GM21723 (cell line): ENCODE data around the gene ZNF583.

ENCODE experiments used
- ATAC-seq: cut with Tn5 transposase; IDR thresholded peaks from one replicate; pipeline ENCODE4 v1.9.1; 2021; ENCODE audit warnings: mild to moderate bottlenecking, moderate library complexity; ENCODE audit not compliant: unreplicated experiment

The ZNF583 gene

DNA sequence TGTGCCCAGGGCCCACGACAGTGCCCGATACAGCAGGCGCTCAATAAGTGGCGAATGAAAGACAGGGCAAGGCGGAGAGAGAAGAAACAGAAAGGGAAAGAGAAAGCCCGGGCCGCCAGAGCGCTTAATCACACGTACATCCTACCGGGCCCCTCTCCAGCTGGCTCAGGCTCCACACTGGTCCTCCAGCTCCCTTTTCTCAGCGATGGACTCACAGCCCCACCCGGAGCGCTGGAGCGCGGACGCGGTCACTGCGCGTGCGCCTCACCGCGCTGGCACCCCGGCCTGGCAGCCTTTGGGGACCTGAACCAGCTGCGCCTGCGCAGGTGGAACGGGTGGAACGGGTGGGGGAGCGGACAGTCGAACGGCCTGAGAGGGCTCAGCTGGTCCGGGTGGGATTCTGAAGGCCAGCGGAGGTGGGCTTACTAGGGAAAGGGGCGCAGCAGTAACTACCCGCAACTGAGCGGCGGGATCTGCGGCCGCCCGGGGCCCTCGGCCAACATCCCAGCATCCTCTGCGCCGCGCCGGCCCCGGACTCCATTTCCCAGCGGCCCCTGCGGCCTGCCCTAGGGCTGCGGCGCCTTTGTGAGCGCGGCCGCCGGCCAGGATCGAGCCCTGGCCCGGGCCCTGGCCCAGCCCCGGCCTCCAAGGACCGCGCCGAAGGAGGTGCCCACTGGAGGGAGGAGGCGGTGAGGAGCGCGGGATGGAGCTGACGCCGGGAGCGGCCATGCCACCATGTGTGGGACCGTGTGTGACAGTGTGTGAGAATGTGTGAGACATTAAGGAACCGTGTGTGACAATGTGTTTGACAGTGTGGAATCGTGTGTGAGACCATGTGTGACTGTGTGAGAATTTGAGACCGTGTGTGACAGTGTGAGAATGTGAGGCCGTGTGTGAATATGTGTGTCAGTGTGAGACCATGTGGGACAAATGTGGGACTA is at the start of gene ZNF583:
TSS of gene ZNF583 (plus strand) at position 569 of the 941 bp plus-strand sequence. CDS start 2,783 bp downstream, outside the sequence.
- ATAC-seq, result peak; percentile 85

DNA sequence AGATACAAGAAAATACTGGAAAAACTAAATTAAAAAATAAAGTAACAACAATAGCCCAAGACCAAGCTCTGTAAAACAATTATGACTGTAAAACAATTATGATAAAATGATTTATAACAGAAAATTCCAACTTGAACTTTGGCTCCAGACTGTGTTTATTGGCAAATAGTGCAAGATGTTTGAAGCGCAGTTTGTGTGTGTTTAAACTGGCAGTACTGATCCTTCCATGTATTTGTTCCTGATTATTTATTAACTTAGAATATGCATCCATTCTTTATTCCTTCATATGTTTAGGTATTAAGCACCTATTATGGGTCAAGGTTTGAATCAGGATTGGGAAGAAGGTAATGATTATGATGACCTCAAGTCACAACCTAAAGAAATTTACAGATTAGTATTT is 48.6 kb upstream of the ZNF583 start:
- ATAC-seq, result no peak

DNA sequence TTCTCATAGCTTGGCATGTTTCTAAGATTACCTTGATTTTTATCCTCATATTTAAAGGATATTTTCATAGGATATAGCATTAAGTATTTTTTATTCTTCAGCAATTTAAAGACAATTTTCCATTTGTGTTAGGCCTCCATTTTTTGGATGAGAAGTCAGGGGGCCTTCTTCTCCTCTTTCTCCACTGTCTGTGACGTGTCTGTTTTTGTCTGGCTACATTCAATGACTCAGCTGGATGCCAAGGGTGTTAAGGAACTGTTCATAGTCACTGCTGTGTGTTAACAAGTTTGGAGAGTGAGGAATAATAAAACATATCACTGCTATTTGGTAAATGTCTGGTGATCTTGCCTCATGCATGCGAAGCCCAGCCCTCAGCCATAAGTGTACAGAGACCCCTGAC is 47.2 kb upstream of the ZNF583 start:
- ATAC-seq, result no peak

DNA sequence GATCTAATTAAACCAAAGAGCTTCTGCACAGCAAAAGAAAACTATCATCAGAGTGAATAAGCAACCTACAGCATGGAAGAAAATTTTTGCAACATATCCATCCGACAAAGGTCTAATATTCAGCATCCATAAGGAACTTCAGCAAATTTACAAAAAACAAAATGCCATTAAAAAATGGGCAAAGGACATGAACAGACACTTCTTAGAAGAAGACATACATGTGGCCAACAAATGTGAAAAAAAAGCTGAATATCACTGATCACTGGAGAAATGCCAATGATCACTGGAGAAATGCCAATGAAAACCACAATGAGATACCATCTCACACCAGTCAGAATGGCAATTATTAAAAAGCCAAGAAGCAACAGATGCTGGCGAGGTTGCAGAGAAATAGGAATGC is 43.3 kb upstream of the ZNF583 start:
- no peak for ATAC-seq

DNA sequence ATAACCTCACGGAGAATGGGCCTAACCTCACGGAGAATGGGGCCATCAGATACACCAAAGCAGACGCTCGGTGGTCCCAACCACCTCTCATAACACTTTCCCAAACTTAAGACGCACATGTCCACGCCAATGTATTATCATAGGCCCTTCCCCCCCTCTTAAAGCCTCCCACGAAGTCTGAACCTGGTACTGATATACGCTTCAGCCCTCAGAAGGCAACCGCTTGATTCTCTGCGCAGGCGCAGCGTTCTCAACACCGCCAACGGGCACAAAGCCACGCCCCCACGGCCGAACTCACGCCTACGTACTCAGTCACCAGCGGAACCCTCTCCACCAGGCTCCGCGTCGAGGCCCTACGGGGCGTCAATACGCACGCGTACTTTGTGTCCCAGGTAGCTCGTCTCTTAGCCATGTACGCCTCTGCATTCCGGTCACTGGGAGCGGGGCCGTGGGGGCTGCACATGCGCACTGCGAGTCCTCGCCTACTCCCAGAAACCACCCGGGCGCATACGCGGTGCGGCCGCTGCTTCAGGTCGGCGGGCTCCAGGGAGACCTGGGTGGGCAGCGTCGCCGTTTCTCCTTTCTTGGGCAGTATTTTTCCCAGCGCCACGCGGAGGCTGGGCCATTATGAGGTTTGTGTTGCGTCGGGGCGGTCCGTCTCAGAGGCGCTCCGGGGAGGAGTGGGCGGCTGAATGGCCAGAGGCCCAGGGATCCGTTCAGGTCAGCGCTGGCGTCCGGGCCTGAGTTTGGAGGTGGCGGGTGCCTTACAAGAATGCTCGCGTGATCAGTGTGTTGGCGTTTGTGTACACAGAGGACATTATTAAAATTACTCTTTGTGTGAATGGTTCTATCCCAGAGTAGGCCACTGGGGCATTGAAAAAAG is 36.1 kb upstream of the ZNF583 start:
- ATAC-seq, result no peak

DNA sequence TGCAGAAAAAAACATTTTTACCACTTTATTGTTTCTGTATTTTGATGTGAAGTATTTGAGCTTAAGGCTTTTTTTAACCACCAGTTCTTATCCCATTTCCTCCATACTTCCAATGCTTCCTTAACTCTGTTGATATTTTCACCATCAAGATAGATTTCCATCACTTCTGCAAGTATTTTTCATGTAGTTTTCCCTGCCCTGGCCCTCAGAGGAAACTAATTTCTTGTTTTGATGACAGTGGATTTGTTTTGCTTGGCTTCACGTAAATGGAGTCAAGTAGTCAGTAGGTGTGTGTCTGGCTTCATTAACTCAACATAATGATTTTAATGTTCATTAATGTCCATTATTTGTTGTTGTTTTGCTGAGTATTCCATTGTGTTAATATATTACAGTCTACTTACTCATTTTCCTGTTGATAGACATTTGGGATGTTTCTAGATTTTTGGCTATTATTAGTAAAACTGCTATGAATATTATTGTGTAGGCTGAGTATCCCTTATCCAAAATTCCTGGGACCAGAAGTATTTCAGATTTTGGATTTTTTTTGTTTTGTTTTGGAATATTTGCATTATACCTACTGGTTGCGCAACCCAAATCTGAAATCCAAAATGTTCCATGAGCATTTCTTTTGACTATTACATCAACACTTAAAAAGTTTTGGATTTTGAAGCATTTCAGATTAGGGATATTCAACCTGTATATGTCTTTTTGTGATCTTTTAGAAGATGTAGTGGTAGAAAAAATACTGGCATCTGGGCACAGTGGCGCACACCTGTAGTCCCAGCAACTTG is 34.1 kb upstream of the ZNF583 start:
- ATAC-seq, result no peak

DNA sequence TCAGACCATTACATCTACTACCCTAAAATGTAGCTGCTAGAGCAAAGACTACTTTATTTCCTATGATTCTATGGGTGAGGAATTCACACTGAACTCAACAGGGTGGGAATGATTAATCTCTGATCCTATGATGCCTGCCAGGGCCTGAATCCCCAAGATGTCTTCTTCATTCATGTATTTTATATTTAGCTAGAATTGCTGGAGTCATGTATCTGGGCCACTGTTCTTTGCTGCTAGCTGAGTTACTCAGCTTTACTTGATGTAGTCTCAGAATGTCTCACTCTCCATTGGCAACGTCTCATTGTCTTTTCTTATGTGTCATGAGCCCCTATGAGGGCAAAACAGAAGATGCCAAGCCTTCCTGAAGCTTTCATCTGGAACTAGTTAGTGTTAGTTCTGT is 31.9 kb upstream of the ZNF583 start:
- ATAC-seq, result no peak

DNA sequence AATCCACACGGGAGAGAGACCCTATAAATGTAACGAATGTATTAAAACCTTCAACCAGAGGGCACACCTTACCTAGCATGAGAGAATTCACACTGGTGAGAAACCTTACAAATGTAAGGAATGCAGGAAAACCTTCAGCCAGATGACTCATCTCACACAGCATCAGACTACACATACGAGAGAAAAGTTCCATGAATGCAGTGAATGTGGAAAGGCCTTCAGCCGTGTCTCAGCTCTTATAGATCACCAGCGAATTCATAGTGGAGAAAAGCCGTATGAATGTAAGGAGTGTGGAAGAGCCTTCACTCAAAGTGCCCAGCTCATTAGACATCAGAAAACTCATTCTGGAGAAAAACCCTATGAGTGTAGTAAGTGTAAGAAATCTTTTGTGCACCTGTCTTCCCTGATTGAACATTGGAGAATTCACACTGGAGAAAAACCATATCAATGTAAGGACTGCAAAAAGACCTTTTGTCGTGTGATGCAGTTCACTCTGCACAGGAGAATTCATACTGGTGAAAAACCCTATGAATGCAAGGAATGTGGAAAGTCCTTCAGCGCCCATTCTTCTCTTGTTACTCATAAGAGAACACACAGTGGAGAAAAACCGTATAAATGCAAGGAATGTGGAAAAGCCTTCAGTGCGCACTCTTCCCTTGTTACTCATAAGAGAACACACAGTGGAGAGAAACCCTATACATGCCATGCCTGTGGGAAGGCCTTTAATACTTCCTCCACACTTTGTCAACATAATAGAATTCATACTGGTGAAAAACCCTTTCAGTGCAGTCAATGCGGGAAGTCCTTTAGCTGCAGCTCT is 26.8 kb upstream of the ZNF583 start:
- no peak for ATAC-seq

DNA sequence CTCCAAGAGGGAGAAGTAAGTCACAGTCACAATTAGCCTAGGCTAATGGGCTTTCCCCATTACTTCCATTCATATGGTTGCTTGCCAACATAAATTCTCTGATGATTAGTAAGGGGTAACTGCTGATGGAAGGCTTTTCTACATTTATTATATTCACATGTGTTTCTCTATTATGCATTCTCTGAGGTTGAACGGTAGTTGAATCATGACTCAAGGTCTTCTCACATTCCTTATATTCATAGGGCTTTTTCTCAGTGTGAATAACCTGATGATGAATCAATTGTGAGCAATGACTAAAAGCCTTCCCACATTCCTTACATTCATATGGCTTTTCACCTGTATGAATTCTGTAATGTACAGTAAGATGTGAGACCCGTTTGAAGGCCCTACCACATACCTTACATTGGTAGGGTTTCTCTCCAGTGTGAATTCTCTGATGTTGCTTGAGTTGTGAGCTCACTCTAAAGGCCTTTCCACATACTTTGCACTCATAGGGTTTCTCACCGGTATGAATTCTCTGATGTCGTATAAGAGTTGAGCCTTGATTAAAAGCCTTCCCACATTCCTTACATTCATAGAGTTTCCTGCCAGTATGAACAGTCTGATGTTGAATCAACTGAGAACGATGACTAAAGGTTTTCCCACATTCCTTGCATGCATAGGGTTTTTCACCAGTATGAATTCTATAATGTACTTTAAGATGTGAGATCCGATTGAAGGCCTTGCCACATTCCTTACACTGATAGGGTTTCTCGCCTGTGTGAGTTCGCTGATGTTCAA is 20.1 kb upstream of the ZNF583 start:
- ATAC-seq, result no peak

DNA sequence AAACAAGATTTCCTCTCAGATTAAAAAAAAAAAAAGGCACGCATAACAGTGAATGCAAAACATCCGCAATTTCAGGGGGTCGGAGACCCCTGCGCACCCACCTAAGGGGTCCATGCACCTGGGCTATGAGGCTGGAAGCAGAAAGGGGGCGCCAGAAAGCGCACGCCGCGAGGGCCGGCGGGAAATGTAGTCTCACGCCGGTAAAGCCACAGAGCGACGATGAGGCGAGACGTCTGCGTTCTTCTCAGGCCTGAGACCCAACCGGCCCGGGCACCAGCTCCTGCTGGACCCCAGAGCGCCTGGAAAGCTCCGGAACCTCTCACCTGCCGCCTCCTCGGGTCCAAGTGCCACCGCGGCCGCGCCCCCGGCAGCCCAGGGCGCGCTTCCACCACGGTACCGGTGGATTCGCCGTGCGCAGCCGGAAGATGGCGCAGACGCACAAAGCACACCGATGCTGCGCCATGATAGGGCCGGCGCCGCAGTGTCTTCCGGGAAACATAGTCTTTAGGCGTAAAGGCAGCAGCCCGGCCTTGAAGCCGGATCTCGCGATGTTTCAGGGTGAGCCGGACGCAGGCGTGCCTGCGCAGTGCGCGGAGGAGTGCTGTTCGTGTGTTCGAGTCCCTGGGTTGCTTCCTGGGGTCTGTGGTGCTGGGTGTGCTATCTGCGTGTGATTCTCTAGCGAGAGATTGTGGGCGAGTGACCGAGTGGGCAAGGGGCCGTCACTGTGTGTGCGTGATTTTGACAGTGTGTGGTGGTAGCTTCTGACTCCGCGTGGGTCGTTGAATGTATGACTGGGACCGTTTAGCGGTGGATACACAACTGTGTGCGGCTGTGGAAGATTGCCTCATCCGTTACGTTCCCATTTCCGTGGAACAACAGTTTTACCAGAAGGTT is 10.8 kb upstream of the ZNF583 start, which contains the start of gene ZNF582:
TSS of gene ZNF582 (minus strand) at position 416 of the 894 bp plus-strand sequence. CDS start 1,782 bp downstream, outside the sequence.
- ATAC-seq, result peak; percentile 95

DNA sequence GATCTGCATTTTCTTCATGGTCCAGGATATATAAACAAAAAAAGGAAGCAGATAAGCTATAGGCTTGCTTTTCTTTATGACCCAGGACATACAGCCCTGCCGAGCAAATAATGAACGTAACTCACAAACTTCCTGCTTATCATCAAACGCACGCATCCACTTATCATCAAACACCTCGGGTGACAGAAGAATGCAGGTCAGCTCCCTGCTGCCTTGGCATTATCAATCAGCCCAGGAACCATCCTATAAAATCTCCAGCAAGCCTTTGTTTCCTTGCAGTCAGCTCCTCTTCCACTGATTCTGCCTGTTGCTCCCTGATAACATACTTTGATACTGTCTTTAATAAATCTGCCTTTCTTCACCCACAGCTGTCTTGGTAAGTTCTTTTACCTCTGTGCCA is 5.3 kb upstream of the ZNF583 start:
- ATAC-seq, result no peak

DNA sequence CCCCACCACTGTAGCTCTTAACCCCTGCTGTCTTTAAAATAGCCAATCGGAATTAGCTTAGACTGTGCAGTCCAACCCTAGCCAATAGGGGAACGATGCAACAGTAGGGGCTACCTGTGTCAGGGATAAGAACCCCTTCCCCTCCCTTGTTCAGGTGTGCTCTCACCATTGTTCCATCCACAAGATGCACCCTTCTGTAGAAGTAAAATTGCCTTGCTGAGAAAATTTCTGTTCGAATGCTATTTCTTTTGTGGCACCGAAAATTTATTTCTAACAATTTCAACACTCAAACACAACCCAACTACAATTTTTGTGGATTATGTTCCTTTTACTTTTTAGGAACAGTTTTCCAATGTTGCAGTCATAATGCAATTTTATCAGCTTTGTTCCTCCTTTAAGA is 3.6 kb upstream of the ZNF583 start:
- no peak for ATAC-seq

DNA sequence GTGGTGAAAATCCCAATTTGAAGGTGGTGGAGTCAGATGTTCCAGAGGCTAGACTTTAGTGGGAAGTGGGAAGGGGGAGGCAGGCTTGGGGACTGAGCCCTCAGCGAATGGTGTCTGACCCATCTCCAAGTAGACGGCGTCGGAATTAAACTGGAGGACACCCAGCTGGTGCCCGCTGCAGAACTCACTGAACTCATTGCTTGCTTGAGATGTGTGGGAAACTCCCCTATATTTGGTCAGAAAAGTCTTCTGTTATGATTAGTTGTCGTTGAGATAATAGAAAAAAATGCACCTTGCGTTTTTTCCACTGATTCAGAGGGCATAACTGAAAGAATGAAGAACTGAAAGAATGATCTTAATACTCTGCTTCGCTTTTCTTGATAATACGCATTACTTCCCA is 871 bp upstream of the ZNF583 start:
- peak; percentile 15 for ATAC-seq

DNA sequence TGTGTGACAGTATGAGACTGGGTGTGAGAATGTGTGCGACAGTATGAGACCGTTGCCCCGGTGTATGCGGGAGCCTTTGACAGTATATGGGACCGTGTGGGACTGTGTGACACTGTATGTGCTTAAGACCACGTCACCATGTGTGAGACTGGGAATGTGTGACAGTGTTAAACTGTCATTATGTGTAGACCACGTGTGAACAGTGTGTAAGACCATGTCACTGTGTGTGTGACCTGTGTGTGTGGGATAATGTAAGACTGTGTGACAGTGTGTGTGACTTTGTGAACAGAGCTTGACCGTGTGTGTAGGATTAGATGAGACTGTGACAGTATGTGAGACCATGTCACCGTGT is 549 bp downstream of the ZNF583 start:
- ATAC-seq, result no peak

DNA sequence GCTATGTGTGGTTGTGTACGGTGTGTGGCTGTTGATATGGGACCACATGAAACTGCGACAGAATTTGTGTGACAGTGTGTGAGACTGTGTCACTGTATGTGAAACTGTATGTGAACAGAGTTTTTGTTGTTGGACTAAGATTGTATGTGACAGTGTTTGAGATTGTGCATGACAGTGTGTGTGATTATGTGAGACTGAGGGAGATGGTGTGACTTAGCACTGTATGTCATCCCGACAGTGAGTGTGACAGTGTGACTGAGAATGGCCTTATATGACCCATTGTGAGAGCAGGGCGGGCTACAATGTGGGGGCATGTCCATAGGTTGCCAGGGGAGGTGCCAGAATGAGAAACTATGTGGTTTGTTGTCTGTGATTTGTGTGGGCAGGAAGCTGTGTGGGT is 930 bp downstream of the ZNF583 start:
- no peak for ATAC-seq

DNA sequence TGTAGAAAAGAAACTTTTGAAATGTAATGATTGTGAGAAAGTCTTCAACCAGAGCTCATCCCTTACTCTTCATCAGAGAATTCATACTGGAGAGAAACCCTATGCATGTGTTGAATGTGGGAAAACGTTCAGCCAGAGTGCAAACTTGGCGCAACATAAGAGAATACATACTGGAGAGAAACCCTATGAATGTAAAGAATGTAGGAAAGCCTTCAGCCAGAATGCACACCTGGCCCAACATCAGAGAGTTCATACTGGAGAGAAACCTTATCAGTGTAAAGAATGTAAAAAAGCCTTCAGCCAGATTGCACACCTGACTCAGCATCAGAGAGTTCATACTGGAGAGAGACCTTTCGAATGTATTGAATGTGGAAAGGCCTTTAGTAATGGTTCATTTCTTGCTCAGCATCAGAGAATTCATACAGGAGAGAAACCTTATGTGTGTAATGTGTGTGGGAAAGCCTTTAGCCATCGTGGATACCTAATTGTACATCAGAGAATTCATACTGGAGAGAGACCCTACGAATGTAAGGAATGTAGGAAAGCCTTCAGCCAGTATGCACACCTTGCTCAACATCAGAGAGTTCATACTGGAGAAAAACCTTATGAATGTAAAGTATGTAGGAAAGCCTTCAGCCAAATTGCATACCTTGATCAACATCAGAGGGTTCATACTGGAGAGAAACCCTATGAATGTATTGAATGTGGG is 19.3 kb downstream of the ZNF583 start:
- ATAC-seq, result no peak

DNA sequence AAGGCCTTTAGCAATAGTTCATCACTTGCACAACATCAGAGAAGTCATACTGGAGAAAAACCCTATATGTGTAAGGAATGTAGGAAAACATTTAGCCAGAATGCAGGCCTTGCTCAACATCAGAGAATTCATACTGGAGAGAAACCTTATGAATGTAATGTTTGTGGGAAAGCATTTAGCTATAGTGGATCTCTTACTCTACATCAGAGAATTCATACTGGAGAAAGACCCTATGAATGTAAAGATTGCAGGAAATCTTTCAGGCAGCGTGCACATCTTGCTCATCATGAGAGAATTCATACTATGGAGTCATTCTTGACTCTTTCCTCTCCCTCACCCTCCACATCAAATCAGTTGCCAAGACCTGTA is 19.8 kb downstream of the ZNF583 start:
- ATAC-seq, result no peak
